Fibroblast of lung (primary cell): ENCODE data around the gene PRKCG.

Experiments used
- CTCF ChIP-seq, 2 donors: IDR thresholded peaks in 1 of 2; conservative IDR thresholded peaks in 1 of 2; 1 replicate in 1 of 2; 2 replicates in 1 of 2; pipeline ENCODE4 v1.5.1; 2011 to 2012; ENCODE audit warnings: low read length in 2 of 2, control low read depth in 1 of 2, inconsistent platforms in 1 of 2, low read depth in 1 of 2, mild to moderate bottlenecking in 1 of 2
- EZH2 ChIP-seq: IDR thresholded peaks from 2 replicates; pipeline ENCODE4 v1.5.1; 2012; ENCODE audit warnings: low read length, control low read depth, mild to moderate bottlenecking; ENCODE audit errors: missing control alignments

DNA sequence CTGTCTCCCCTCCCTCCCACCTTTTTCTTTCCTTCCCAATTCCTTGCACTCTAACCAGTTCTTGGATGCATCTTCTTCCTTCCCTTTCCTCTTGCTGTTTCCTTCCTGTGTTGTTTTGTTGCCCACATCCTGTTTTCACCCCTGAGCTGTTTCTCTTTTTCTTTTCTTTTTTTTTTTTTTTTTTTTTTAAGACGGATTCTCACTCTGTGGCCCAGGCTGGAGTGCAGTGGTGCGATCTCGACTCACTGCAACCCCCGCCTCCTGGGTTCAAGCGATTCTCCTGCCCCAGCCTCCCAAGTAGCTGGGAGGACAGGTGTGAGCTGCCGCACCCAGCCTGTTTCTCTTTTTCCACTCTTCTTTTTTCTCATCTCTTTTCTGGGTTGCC lies 7.4 kb upstream of the PRKCG start:
- no peak for TF ChIP-seq CTCF (conservative IDR thresholded peaks at IDR 0.05 in 1 of 2, IDR thresholded peaks at IDR 0.05 in 1 of 2; ENCODE audit: low read depth in 1 of 2, low read length in 2 of 2)
- TF ChIP-seq EZH2, result no peak
